WTC11 (cell line): ENCODE data around the gene LRRC1. TPM values are rescaled to one million over a fixed set of nuclear protein-coding genes. Genes with fewer than 3 reads are reported as not detected.

Experiments used
- ATAC-seq: fragments of 200-7000 bp; cut with Tn5 transposase; 2 replicates; pipeline ENCODE4 v1.10.0; 2021; ENCODE audit warnings: mild to moderate bottlenecking, moderate library complexity
- CTCF ChIA-PET: fragments of 300-600 bp; sonication (Branson Sonifier 250); formaldehyde crosslinking; loops from one replicate; lab custom pipeline; 2021; ENCODE audit warnings: antibody characterized with exemption; lab: Charles Lee
- POLR2A ChIA-PET: fragments of 350-600 bp; sonication (Branson Sonifier 250); formaldehyde crosslinking; loops from one replicate; lab custom pipeline; 2021; ENCODE audit warnings: antibody characterized with exemption; lab: Charles Lee
- DNase-seq: peaks from one replicate; pipeline ENCODE4 v3.0.0; 2021; ENCODE audit warnings: low spot score
- H3K27ac Mint-ChIP-seq: 2 replicates; pipeline ENCODE4 v1.8.0; 2021; ENCODE audit warnings: mixed read lengths
- H3K27me3 Mint-ChIP-seq: 2 replicates; pipeline ENCODE4 v1.8.0; 2021; ENCODE audit warnings: low read depth, mild to moderate bottlenecking, moderate library complexity, mixed read lengths
- H3K36me3 Mint-ChIP-seq: 2 replicates; pipeline ENCODE4 v1.8.0; 2021; ENCODE audit warnings: mixed read lengths
- H3K4me1 Mint-ChIP-seq: 2 replicates; pipeline ENCODE4 v1.8.0; 2022; ENCODE audit warnings: mixed read lengths
- H3K4me3 Mint-ChIP-seq: 2 replicates; pipeline ENCODE4 v1.8.0; 2021; ENCODE audit warnings: mild to moderate bottlenecking, moderate library complexity, mixed read lengths
- H3K9me3 Mint-ChIP-seq: 2 replicates; pipeline ENCODE4 v1.8.0; 2021; ENCODE audit warnings: mixed read lengths
- ARID4B ChIP-seq: sonication (generic); formaldehyde crosslinking; IDR thresholded peaks from 2 replicates; pipeline ENCODE4 v1.8.0; 2023; ENCODE audit warnings: missing genetic modification reagents, mild to moderate bottlenecking, borderline replicate concordance
- ATF6 ChIP-seq: sonication (generic); formaldehyde crosslinking; IDR thresholded peaks from 2 replicates; pipeline ENCODE4 v1.8.1; 2023; ENCODE audit warnings: mild to moderate bottlenecking, missing genetic modification reagents
- CREM ChIP-seq: sonication (generic); formaldehyde crosslinking; IDR thresholded peaks from 2 replicates; pipeline ENCODE4 v1.8.1; 2022; ENCODE audit warnings: mild to moderate bottlenecking, missing genetic modification reagents, moderate library complexity
- E2F4 ChIP-seq: sonication (generic); formaldehyde crosslinking; IDR thresholded peaks from 2 replicates; pipeline ENCODE4 v1.8.1; 2022; ENCODE audit warnings: low read depth, mild to moderate bottlenecking, moderate library complexity, missing genetic modification reagents, borderline replicate concordance
- ESRRA ChIP-seq: sonication (generic); formaldehyde crosslinking; IDR thresholded peaks from 2 replicates; pipeline ENCODE4 v1.8.1; 2022; ENCODE audit warnings: mild to moderate bottlenecking, missing genetic modification reagents, borderline replicate concordance
- ETV6 ChIP-seq: sonication (generic); formaldehyde crosslinking; IDR thresholded peaks from 2 replicates; pipeline ENCODE4 v1.8.1; 2022; ENCODE audit warnings: mild to moderate bottlenecking, missing genetic modification reagents
- HMGXB4 ChIP-seq: sonication (generic); formaldehyde crosslinking; IDR thresholded peaks from 2 replicates; pipeline ENCODE4 v1.8.1; 2023; ENCODE audit warnings: mild to moderate bottlenecking, moderate library complexity, missing genetic modification reagents
- NR1H2 ChIP-seq: sonication (generic); formaldehyde crosslinking; IDR thresholded peaks from 2 replicates; pipeline ENCODE4 v1.9.0; 2021; ENCODE audit warnings: mild to moderate bottlenecking, moderate library complexity, missing genetic modification reagents
- NR2C2 ChIP-seq: sonication (generic); formaldehyde crosslinking; IDR thresholded peaks from 2 replicates; pipeline ENCODE4 v1.8.0; 2022; ENCODE audit warnings: mild to moderate bottlenecking, missing genetic modification reagents
- NR3C1 ChIP-seq: sonication (generic); formaldehyde crosslinking; conservative IDR thresholded peaks from 2 replicates; pipeline ENCODE4 v1.8.1; 2023; ENCODE audit warnings: low read depth, mild to moderate bottlenecking, missing genetic modification reagents
- SMAD3 ChIP-seq: sonication (generic); formaldehyde crosslinking; IDR thresholded peaks from 2 replicates; pipeline ENCODE4 v1.8.0; 2022; ENCODE audit warnings: missing genetic modification reagents, mild to moderate bottlenecking, borderline replicate concordance
- SP1 ChIP-seq: sonication (generic); formaldehyde crosslinking; conservative IDR thresholded peaks from 2 replicates; pipeline ENCODE4 v1.8.1; 2022; ENCODE audit warnings: missing genetic modification reagents
- TEAD4 ChIP-seq: sonication (generic); formaldehyde crosslinking; IDR thresholded peaks from 2 replicates; pipeline ENCODE4 v1.8.0; 2022; ENCODE audit warnings: mild to moderate bottlenecking, missing genetic modification reagents
- ZNF138 ChIP-seq: sonication (generic); formaldehyde crosslinking; conservative IDR thresholded peaks from 2 replicates; pipeline ENCODE4 v1.8.1; 2022; ENCODE audit warnings: mild to moderate bottlenecking, moderate library complexity, missing genetic modification reagents
- ZNF219 ChIP-seq: sonication (generic); formaldehyde crosslinking; IDR thresholded peaks from 2 replicates; pipeline ENCODE4 v1.8.0; 2023; ENCODE audit warnings: missing genetic modification reagents, mild to moderate bottlenecking, borderline replicate concordance
- ZNF281 ChIP-seq: sonication (generic); formaldehyde crosslinking; IDR thresholded peaks from 2 replicates; pipeline ENCODE4 v1.8.0; 2023; ENCODE audit warnings: mild to moderate bottlenecking, missing genetic modification reagents
- ZNF423 ChIP-seq: fragments of 250-450 bp; sonication (Bioruptor Pico); IDR thresholded peaks from 2 replicates; pipeline ENCODE4 v2.1.2; 2022; ENCODE audit warnings: mild to moderate bottlenecking, moderate library complexity
- ZNF671 ChIP-seq: fragments of 250-450 bp; sonication (Bioruptor Pico); IDR thresholded peaks from 2 replicates; pipeline ENCODE4 v1.8.0; 2021; ENCODE audit warnings: mild to moderate bottlenecking
- total RNA-seq: library from RNA; stranded (reverse); gene quantifications from 3 replicates; pipeline ENCODE4 v1.2.3, GENCODE V29; 2021

Gene LRRC1
- total RNA-seq, 1 experiment from 2014 or later: 12.7 TPM

GRCh38 chr6:53793318-53794136 lies 1.3 kb upstream of the LRRC1 start (continued):
- TF ChIP-seq CREM (CRISPR knock-in tag): peak; percentile 12; the same call in 1 of the 2 replicates
- TF ChIP-seq ZNF671 (CRISPR knock-in tag): no peak
- no peak for TF ChIP-seq E2F4 (CRISPR knock-in tag)
- no peak for TF ChIP-seq ARID4B (CRISPR knock-in tag)
- TF ChIP-seq SMAD3: no peak
- TF ChIP-seq ZNF423 (CRISPR knock-in tag): no peak

GRCh38 chr6:53794137-53794719 lies 577 bp upstream of the LRRC1 start:
- DNase-seq (peak; percentile 54), ATAC-seq (peak; percentile 42)
- Mint-ChIP-seq H3K27me3 (peaks cover 20% of the 10 kb centered on the region), H3K4me1 (peaks cover 26% of the 10 kb centered on the region), H3K4me3 (peak overlapping the region; percentile 95), H3K9me3 (peaks cover 13% of the 10 kb centered on the region), H3K27ac (peak overlapping the region; percentile 98), H3K36me3 (peaks cover 11% of the 10 kb centered on the region)
- CTCF ChIA-PET: interaction anchor here (0.7 to 5.0 kb wide), 10 partner anchors 11 to 301 kb away, joined by 3 to 51 read pairs (median 8); no protein-coding TSS in a partner anchor
- POLR2A ChIA-PET: interaction anchor here (0.7 to 1.9 kb wide), 6 partner anchors 21 to 162 kb away, joined by 3 to 11 read pairs (median 3); no protein-coding TSS in a partner anchor
- TF ChIP-seq NR3C1 (CRISPR knock-in tag) (no peak), ZNF281 (CRISPR knock-in tag) (no peak), HMGXB4 (CRISPR knock-in tag) (peak; percentile 42; the same call in 1 of the 2 replicates), SP1 (CRISPR knock-in tag) (no peak), ESRRA (CRISPR knock-in tag) (no peak), E2F4 (CRISPR knock-in tag) (no peak), NR1H2 (CRISPR knock-in tag) (no peak), ZNF138 (no peak), ATF6 (CRISPR knock-in tag) (no peak), ZNF219 (CRISPR knock-in tag) (no peak), ETV6 (CRISPR knock-in tag) (0 out of 2 replicates have a peak, but pooled peaks have one; percentile 7), NR2C2 (CRISPR knock-in tag) (no peak), TEAD4 (CRISPR knock-in tag) (no peak)
